GM21737 (cell line): ENCODE data around the gene CDIP1.
A peak's percentile ranks its signal among the peaks of the same experiment; 100 is the strongest.

Experiments
- ATAC-seq: cut with Tn5 transposase; IDR thresholded peaks from one replicate; pipeline ENCODE4 v1.9.1; 2021; ENCODE audit warnings: mild to moderate bottlenecking, moderate library complexity; ENCODE audit not compliant: unreplicated experiment

Gene CDIP1

DNA sequence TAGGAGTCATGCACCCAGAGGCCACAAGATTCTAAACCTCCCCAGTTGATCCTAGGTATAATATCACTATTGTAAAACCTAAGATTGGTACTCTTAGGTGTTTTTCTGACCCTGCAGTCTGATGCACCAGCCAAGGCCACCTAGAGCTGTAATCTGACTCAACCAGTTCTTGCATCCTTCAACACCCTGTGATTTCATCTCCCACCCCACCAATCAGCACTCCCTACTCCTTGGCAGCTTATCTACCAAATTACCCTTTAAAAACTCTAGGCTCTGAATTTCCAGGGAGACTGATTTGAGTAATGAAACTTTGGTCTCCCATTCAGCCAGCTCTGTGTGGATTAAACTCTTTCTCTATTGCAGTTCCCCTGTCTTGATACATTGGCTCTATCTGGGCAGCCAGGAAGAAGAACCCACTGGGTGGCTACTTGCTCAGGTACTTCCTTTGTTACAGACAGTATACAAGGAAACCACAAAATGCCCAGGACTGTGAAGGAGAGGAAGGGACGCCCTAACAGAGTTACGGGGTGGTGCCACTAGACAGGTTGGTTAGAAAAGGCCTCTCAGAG, 1.2 kb upstream of the CDIP1 start:
- ATAC-seq, result no peak

DNA sequence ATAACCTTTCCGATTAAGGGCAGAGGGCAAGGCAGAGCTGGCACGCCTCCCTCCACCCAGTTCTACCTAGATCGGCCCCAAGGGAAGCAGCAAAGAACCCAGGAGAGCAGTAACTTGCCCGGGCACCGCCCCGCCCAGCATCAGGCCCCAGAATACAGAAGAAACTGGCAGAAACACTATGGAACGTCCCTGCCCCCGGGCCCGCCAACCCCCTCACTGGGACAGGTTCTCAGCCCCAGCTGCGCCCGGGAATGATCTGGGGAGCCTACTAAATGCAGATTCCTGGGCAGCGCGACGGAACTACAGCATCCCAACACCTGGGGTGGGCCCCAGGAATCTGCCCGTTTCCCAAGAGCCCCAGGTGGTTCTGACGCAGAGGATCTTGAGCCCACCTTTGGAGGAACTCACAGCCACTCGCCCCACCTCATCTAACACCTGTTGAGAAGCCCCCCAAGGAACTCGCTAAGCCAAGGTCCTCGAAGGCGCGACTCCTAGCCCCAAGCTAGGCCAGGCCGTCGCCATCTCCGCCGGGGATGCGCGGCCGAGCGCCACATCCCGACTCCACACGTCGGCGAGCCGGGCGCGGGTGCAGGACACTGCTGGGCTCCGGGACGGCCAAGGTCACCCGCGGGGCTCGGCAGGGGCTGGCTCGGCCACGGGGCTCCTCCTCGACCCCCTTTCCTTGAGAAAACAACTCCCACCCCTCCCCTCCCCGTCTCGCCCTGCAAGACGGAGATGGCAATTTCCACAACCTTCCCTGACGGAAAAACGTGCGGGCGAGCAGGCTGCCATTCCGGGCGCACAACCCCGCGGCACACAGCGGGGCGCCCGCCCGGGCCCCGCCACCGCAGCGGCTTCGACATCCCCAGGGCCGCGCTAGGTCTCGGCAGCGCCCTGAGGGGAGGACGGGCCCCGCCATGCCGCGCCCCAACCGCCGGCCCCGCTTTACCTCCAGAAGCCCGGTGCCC, 913 bp downstream of the CDIP1 start:
- peak; percentile 24 for ATAC-seq

DNA sequence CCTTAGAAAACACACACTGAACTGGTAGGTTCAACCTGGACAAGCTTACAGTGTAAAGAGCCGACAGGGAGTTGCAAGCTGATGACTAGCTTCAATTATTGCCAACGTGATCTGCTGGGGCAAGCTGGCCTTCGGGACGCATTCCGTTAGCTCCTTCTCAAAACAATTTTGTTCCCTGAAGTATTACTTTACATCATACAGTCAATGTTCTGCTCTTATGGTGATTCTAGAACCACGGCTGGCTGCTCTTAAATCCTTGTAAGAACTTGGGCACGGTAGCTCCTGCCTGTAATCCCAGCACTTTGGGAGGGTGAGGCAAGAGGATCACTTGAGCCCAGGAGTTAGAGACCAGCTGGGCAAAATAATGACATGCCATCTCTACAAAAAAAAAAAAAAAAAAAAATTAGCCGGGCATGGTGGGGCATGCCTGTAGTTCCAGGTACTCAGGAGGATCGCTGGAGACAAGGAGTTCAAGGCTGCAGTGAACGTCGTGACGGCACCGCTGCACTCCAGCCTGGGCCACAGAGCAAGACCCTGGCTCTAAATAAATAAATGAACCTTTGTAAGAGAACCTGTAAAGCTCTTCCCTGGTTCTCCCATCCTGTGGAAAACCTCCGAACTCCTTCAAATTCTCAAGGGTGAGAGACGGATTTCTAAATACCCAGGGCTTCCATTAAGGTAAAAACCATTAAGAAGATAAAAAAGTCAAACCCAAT, 2.0 kb downstream of the CDIP1 start:
- ATAC-seq, result no peak

GRCh38 chr16:4535627-4536108, 2.9 kb downstream of the CDIP1 start:
- ATAC-seq, result no peak

GRCh38 chr16:4534151-4534790, 4.3 kb downstream of the CDIP1 start:
- ATAC-seq, result no peak

DNA sequence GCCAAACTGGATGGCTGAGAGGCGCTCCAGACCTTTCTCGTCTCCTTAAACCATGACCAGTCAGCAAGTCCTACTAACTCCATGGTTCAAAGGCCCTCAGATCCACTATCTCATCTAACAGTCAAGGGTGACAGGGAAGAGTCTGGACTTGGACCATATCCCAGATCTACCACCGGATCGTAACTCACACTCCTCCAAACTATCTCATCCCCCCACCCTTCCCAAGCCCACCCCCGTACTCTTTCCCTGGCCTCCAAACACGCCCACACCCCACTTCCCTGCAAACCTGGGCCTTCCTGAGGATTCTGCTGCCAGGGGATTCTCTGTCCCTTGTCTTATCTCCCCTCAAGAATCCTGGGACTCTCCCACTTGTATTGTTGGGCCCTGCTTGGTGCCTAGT, 5.1 kb downstream of the CDIP1 start:
- no peak for ATAC-seq

- no peak for ATAC-seq
These were observed 6.3 kb downstream of the CDIP1 start for GRCh38 chr16:4532238-4532637.

DNA sequence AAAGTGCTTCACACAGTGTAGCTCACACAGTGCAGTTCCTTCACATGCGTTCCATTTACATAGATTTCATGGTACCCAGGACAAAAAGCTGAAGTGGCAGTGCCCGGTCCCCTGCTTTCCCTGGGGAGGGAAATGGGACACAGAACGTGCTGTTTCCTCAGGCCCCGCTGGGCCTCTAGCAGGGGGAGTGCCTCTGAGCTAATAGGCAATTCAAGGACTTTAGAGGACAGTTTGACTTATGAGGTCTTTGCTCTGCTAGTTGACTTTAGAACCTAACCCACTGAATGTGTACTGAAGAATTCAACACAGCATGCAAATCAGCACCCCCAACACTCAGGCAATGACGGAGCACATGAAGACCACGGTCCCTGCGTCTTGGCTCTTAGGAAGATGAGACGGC, 6.8 kb downstream of the CDIP1 start:
- no peak for ATAC-seq

DNA sequence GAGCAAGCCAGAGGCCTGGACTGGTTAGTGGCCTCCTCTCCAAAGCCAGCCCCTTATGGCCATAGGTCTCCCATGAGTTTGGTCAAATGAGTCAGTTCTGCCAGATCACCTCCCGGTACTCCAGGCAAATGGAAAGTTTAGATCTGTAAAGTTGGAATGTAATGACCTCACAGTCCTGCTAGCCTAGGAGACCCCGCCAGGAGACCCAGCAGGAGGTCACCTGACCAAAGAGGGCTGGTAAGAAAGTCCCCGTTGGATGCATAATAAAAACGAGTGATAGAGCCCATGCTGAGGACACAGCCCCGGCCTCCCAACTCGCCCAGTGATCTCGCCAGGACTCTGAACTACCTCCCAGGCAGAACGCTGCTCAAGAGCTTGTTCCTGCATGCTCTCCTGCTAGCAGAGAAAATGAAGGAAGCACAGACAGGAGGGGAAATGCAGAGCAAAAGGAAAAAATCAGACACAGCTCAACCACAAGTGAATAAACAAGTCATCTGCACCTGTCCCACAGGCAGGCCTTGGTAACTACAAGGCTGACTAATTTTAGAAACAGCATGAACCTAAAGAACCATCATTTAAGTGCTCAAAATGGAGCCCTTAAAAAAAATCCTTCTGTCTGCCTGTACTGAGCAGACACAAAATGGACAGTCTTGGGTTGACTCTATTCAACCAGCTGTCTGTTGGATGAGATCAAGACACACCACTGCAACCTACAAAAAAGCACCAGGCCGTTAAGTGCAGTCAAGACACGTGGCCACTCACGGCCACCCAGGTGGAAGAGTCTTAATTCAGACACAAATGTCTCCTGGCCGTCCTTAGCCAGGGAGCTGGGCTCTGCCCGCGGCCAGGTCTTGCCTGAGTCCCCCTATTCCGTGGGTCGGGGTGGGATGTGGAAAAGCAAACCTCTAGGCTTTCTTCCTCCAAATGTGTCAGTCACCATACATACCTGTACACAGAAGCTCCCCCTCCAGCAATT, 9.2 kb downstream of the CDIP1 start:
- ATAC-seq, result no peak

DNA sequence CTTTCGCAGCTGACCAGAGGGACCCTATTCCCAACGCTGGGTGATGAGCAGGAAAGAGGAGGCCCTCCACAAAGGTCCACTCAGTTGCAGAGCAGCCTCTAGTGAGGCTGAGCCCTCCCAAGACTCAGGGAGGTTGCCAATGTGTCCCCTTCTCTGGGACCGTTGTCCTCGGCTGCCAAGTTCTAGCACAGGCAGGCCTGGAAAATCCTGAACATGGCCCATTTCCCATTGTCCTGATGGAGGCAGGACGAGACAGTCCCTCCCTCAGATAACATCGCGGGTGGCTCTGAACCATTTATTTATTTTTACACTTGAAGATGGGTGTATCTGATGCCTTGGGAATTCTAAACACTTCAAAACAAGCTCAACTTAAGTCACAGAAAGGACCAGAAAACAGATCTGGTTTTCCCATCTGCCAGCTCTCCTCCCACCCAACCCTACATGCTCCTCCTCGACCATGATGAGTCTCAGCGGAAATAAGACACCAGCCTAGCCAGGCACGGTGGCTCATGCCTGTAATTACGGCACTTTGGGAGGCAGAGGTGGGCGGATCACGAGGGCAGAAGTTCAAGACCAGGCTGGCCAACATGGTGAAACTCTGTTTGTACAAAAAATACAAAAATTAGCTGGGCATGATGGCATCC, 12.8 kb downstream of the CDIP1 start:
- ATAC-seq, result no peak

- ATAC-seq, result no peak
These were observed 13.5 kb downstream of the CDIP1 start for GRCh38 chr16:4525069-4525468.

DNA sequence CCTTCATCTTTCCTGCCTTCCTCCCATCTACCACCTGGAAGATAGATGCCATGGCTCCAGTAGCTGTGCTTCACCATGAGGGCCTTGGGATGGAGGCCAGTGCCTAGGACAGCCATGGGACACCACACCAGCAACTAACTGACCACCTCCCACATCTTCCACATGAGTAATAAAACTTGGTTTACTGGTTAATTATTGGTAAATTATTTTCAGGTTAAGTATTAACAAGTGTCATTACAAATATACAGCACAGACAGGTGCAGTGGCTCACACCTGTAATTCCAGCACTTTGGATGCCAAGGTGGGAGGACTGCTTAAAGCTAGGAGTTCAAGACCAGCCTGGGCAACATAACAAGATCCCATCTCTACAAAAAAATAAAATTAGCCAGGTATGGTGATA, 14.0 kb downstream of the CDIP1 start:
- ATAC-seq, result no peak

GRCh38 chr16:4523686-4524085, 14.9 kb downstream of the CDIP1 start:
- ATAC-seq, result no peak

DNA sequence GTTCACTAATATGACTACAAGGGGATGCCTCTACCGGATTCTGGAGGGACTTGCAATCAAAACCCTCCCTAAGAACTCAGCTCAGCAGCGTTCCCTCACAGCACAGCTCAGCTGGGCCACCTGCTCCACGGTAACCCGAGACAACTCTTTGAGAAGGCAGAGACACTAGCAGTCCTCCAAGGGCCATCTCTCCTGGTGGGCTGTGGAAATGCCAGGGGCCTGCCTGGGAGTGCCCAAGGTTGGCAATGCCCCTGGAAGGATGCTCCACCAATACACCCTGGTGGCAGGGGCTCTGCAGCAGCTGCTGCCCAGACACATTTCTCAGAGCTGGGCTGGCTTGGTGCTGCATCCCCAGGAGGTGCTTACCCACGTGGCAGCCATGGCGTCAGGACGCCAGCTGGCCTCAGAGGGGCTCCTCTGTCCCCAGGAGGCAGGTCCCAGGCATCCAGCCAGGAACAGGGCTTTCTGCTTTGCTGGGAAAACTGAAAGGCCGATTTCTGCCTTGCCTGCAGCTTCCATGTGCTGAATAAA, 16.5 kb downstream of the CDIP1 start:
- no peak for ATAC-seq

- ATAC-seq, result no peak
These were observed 17.7 kb downstream of the CDIP1 start for GRCh38 chr16:4520913-4521312.

DNA sequence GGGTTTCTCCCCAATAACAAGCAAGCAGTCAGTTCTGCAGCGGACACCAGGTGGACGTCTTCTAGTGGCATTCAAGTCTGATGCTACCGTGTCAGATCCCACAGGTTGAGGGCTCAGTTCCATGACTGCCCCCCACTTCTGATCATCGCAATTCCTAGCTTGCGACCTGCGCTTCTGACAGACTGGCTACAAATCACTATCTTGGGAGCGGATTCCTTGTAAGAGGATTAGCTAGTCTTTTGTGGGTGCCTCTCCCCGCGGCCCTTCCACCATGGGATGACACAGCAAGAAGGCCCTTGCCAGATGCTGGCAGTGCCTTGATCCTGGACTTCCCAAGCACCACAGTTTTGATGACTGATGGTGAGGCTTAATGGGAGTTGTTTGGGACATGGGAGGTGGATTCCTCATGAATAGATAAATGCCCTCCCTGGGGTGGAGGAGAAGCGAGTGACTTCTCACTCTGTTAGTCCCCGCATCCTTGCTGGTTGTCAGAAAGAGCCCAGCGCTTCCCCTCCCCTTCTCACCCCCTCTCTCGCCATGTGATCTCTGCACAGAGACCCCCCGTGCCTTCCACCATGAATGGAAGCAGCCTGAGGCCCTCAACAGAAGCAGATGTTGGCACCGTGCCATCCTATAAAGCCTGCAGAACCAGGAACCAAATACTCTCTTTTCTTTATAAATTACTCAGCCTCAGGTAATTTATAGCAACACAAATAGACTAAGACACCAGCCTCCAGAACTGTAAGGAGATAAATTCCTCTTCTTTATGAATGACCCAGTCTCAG, 19.1 kb downstream of the CDIP1 start:
- no peak for ATAC-seq

DNA sequence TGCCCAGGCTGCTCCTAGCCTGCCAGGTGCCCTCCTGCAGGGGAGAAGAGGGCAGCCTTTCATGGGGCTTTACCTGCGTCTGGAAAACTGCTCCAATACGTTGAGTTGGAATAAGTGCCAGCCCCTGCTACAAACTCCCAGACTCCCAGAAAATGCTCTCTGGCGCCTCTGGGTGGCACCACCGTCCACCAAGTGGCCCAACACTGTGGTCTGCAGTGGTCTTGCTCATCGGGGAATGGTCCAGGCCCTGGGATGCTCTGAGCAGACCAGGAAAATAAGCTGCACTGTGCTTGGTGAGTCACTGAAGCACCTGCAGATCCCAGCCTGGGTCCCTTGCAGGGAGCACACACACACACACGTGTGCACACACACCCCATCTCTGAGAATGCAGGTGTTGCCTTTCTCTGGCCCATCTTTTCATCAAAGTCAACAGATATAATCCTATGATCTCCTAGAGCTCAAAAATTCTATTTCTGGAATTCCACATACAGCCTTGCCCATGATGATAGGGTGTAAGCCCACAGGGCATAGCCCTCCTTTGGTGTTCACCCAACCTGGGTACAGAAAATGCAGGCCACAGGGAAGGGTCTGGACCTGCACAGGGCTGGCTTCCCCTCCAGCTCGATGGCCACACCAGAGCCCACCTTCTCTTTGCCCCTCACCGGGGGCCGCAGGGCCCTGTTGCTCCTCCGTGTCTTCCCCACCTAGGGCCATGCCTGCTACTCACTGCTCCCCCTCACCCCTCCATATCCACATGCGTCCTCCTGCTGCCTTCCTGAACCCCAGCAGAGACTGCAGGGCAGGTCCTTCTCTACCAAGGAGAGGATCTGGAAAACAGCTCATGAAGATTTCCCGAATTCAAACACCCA, 20.5 kb downstream of the CDIP1 start:
- ATAC-seq, result no peak
